Neural cell (in vitro differentiated cells): ENCODE data around the gene TEX2. TPM values are rescaled to one million over a fixed set of nuclear protein-coding genes. Genes with fewer than 3 reads are reported as not detected.

ENCODE experiments used
- H2AFZ ChIP-seq: fragments of 200-600, 300-800 bp; sonication (generic), shearing (Covaris generic); 2 replicates; pipeline ENCODE4 v1.6.0; 2014; ENCODE audit warnings: low read depth, mild to moderate bottlenecking, antibody characterized with exemption, low read length, moderate library complexity
- H3F3A ChIP-seq: fragments of 200-600 bp; shearing (Covaris generic); 2 replicates; pipeline ENCODE4 v1.6.1; 2016; ENCODE audit warnings: mild to moderate bottlenecking, moderate library complexity, mixed read lengths, antibody characterized with exemption, low read length; ENCODE audit not compliant: insufficient read depth, poor library complexity, severe bottlenecking
- H3K27ac ChIP-seq: fragments of 200-600, 300-800 bp; sonication (generic), shearing (Covaris generic); 2 replicates; pipeline ENCODE4 v1.5.1; 2014; ENCODE audit warnings: mild to moderate bottlenecking, low read length, moderate library complexity
- H3K27me3 ChIP-seq: fragments of 300-800, 200-600 bp; sonication (generic), shearing (Covaris generic); 2 replicates; pipeline ENCODE4 v1.6.0; 2014; ENCODE audit warnings: mild to moderate bottlenecking, low read depth, low read length, moderate library complexity; ENCODE audit not compliant: insufficient read depth
- H3K36me3 ChIP-seq: fragments of 300-800, 200-600 bp; sonication (generic), shearing (Covaris generic); 2 replicates; pipeline ENCODE4 v1.5.1; 2014; ENCODE audit warnings: mild to moderate bottlenecking, antibody characterized with exemption, low read length, moderate library complexity; ENCODE audit not compliant: insufficient read depth
- H3K4me2 ChIP-seq: fragments of 300-800, 200-600 bp; sonication (generic), shearing (Covaris generic); 2 replicates; pipeline ENCODE4 v1.6.0; 2014; ENCODE audit warnings: mild to moderate bottlenecking, low read length
- H3K4me3 ChIP-seq: fragments of 300-800, 200-600 bp; sonication (generic), shearing (Covaris generic); 2 replicates; pipeline ENCODE4 v1.5.1; 2014; ENCODE audit warnings: mild to moderate bottlenecking, low read length, moderate library complexity
- H3K79me2 ChIP-seq: fragments of 200-600 bp; shearing (Covaris generic); replicated peaks from 2 replicates; pipeline ENCODE4 v1.6.0; 2014; ENCODE audit warnings: mild to moderate bottlenecking, low read length, moderate library complexity; ENCODE audit not compliant: insufficient read depth
- H3K9ac ChIP-seq: fragments of 300-800, 200-600 bp; sonication (generic), shearing (Covaris generic); 2 replicates; pipeline ENCODE4 v1.6.1; 2016; ENCODE audit warnings: mild to moderate bottlenecking, low read length, mixed read lengths
- H3K9me2 ChIP-seq: fragments of 200-600 bp; shearing (Covaris generic); 2 replicates; pipeline ENCODE4 v1.6.1; 2016; ENCODE audit warnings: mild to moderate bottlenecking, low read length, mixed read lengths; ENCODE audit not compliant: insufficient read depth
- H3K9me3 ChIP-seq: fragments of 200-600, 300-800 bp; sonication (generic), shearing (Covaris generic); 2 replicates; pipeline ENCODE4 v1.6.1; 2016; ENCODE audit warnings: mild to moderate bottlenecking, mixed run types, low read length, moderate library complexity, mixed read lengths
- H4K20me1 ChIP-seq: fragments of 200-600 bp; shearing (Covaris generic); 2 replicates; pipeline ENCODE4 v1.6.1; 2016; ENCODE audit warnings: mild to moderate bottlenecking, mixed run types; ENCODE audit not compliant: insufficient read depth
- CTCF ChIP-seq: fragments of 450-650 bp; IDR thresholded peaks from 2 replicates; pipeline ENCODE4 v1.5.1; 2014; ENCODE audit warnings: antibody characterized with exemption, mild to moderate bottlenecking, moderate library complexity; ENCODE audit not compliant: poor library complexity, severe bottlenecking
- EP300 ChIP-seq: fragments of 450-650 bp; conservative IDR thresholded peaks from 2 replicates; pipeline ENCODE4 v1.6.1; 2014; ENCODE audit warnings: antibody characterized with exemption, mild to moderate bottlenecking, moderate library complexity; ENCODE audit not compliant: poor library complexity, severe bottlenecking
- EZH2 ChIP-seq: fragments of 200-600, 300-800 bp; shearing (Covaris generic), sonication (generic); IDR thresholded peaks from 2 replicates; pipeline ENCODE4 v1.6.1; 2014; ENCODE audit warnings: antibody characterized with exemption, low read length, borderline replicate concordance, mild to moderate bottlenecking; ENCODE audit not compliant: insufficient read depth, poor library complexity, severe bottlenecking
- MXI1 ChIP-seq: fragments of 450-650 bp; conservative IDR thresholded peaks from 2 replicates; pipeline ENCODE4 v1.6.1; 2014; ENCODE audit warnings: antibody characterized with exemption, mild to moderate bottlenecking; ENCODE audit not compliant: poor library complexity, severe bottlenecking
- POLR2AphosphoS5 ChIP-seq: IDR thresholded peaks from 2 replicates; pipeline ENCODE4 v1.6.1; 2012
- RAD21 ChIP-seq: fragments of 450-650 bp; conservative IDR thresholded peaks from 2 replicates; pipeline ENCODE4 v1.6.1; 2014; ENCODE audit warnings: antibody characterized with exemption, mild to moderate bottlenecking, moderate library complexity
- SMC3 ChIP-seq: fragments of 450-650 bp; conservative IDR thresholded peaks from 2 replicates; pipeline ENCODE4 v1.6.1; 2014; ENCODE audit warnings: antibody characterized with exemption, mild to moderate bottlenecking, moderate library complexity; ENCODE audit not compliant: poor library complexity
- TAF1 ChIP-seq: IDR thresholded peaks from 2 replicates; pipeline ENCODE4 v1.6.1; 2012; ENCODE audit warnings: low read depth
- polyA plus RNA-seq: library from polyadenylated mRNA; depleted of rRNA; stranded (reverse); fragments of >200 nt; gene quantifications from 2 replicates; pipeline ENCODE4 v1.2.3, GENCODE V29; 2014
- TF ChIP-seq, protein P1 (sequence below): IDR thresholded peaks from 2 replicates; pipeline ENCODE4 v1.6.1; 2012; ENCODE audit warnings: borderline replicate concordance

Gene TEX2
- polyA plus RNA-seq, 1 donor from 2014 or later = 19.7 TPM

DNA sequence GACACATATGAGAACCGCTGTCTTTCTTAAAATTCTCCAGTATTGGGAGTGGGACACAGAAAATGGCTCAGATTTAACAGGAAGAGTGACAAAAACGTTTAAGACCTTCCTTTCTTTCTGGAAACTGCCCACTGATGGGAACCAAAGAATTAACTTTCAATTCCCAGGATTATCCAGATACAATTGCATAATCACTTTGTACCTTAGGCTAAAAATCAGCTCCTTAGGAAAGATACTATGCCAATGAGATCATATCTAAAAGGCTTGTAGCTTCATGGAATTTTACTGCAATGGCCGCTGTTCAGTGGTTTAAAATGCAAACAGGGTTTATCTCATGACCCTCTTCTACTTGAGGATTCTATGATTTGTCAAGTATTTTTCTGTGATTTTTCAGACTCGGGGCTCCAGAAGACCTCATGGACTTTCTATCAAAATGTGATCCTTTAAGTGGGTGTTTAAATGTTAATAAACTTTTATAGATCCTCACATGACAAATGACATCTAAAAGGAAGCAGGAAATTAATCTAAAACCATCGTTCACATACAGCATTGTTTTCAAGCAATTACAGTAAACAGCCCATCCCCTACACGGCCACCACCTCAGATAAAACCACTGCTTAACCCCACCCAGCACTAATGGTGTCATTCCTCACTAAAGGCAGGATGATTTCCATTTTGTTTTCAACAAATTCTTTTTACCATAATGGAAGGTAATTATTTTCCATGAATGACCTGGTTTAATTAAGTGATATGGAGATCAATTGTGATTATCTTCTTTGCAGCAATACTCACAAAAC, 101.5 kb downstream of the TEX2 start:
- no peaks in the 10 kb centered on the region for H3K9me2 ChIP-seq

GRCh38 chr17:64160378-64160777, 102.7 kb downstream of the TEX2 start:
- no peaks in the 10 kb centered on the region for H4K20me1 ChIP-seq
- no peaks in the 10 kb centered on the region for H3F3A ChIP-seq
- H3K27me3 ChIP-seq = no peaks in the 10 kb centered on the region
- no peak overlapping the region for H2AFZ ChIP-seq
- no peaks in the 10 kb centered on the region for H3K9me2 ChIP-seq
- H3K9ac ChIP-seq = no peak overlapping the region
- no peak for TF ChIP-seq RAD21
- TF ChIP-seq TAF1 = no peak
- TF ChIP-seq SMC3 = no peak
- TF ChIP-seq EP300 = no peak
- TF ChIP-seq MXI1 = no peak
- no peak for TF ChIP-seq EZH2
- no peak for TF ChIP-seq CTCF
- TF ChIP-seq, protein P1, sequence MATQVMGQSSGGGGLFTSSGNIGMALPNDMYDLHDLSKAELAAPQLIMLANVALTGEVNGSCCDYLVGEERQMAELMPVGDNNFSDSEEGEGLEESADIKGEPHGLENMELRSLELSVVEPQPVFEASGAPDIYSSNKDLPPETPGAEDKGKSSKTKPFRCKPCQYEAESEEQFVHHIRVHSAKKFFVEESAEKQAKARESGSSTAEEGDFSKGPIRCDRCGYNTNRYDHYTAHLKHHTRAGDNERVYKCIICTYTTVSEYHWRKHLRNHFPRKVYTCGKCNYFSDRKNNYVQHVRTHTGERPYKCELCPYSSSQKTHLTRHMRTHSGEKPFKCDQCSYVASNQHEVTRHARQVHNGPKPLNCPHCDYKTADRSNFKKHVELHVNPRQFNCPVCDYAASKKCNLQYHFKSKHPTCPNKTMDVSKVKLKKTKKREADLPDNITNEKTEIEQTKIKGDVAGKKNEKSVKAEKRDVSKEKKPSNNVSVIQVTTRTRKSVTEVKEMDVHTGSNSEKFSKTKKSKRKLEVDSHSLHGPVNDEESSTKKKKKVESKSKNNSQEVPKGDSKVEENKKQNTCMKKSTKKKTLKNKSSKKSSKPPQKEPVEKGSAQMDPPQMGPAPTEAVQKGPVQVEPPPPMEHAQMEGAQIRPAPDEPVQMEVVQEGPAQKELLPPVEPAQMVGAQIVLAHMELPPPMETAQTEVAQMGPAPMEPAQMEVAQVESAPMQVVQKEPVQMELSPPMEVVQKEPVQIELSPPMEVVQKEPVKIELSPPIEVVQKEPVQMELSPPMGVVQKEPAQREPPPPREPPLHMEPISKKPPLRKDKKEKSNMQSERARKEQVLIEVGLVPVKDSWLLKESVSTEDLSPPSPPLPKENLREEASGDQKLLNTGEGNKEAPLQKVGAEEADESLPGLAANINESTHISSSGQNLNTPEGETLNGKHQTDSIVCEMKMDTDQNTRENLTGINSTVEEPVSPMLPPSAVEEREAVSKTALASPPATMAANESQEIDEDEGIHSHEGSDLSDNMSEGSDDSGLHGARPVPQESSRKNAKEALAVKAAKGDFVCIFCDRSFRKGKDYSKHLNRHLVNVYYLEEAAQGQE = no peak
- TF ChIP-seq POLR2AphosphoS5 = no peak
- no peaks in the 10 kb centered on the region for H3K9me3 ChIP-seq
- H3K4me2 ChIP-seq = no peak overlapping the region
- H3K79me2 ChIP-seq = no peaks in the 10 kb centered on the region
- no peaks in the 10 kb centered on the region for H3K36me3 ChIP-seq
- H3K4me3 ChIP-seq = no peak overlapping the region
- H3K27ac ChIP-seq = no peak overlapping the region

More for the DNA sequence above, 101.5 kb downstream of the TEX2 start:
- no peaks in the 10 kb centered on the region for H4K20me1 ChIP-seq
- no peak overlapping the region for H3K4me3 ChIP-seq
- H3K9me3 ChIP-seq = no peaks in the 10 kb centered on the region
- H3F3A ChIP-seq = no peaks in the 10 kb centered on the region
- H3K27ac ChIP-seq = no peak overlapping the region
- TF ChIP-seq CTCF = no peak
- TF ChIP-seq MXI1 = no peak
- TF ChIP-seq, protein P1 = no peak
- no peak for TF ChIP-seq EZH2
- TF ChIP-seq RAD21 = no peak
- no peak overlapping the region for H3K9ac ChIP-seq
- no peaks in the 10 kb centered on the region for H3K27me3 ChIP-seq
- H3K4me2 ChIP-seq = no peak overlapping the region
- H2AFZ ChIP-seq = no peak overlapping the region
- no peaks in the 10 kb centered on the region for H3K79me2 ChIP-seq
- no peaks in the 10 kb centered on the region for H3K36me3 ChIP-seq
